Right lobe of liver (tissue), 4 donors: Measurements from ENCODE around the gene SLC32A1.

ENCODE experiments used
- CTCF ChIP-seq, 4 donors: fragments of 200-600 bp in 3 of 4; fragments of 450-650 bp in 1 of 4; IDR thresholded peaks; one replicate each; pipeline versions ENCODE4 v1.5.1 to v1.8.0; 2016 to 2022; ENCODE audit warnings: antibody characterized with exemption in 4 of 4, mild to moderate bottlenecking in 2 of 4
- POLR2A ChIP-seq: fragments of 450-650 bp; IDR thresholded peaks from one replicate; pipeline ENCODE4 v1.6.1; 2017; ENCODE audit warnings: antibody characterized with exemption, mild to moderate bottlenecking
- donor health status: DM: no; HTN: no; CAD: no.
- donor health status: DM: no; HTN: no; CAD: no.
- donor health status: DM: no; HTN: yes; CAD: no.

DNA sequence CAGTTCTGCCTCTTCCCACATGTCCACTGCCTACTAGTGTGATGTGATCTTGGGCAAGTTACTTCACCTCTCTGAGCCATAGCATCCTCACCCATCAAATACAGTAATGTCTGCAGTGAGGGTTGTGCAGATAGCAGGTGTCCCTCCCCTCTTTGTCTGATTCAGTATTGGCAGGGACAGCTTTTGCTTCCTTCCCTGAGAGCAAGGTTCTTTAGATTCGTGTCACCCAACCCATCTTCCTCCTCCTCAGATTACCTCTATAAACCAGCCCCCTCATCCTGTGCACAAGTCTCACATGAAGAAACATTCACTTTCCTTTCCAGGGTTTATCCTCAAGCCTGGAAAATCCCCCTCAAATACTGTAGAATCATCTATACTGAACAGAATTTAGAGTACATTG is 39.3 kb downstream of the SLC32A1 start:
- TF ChIP-seq CTCF (IDR thresholded peaks at IDR 0.05) = no peak
- TF ChIP-seq POLR2A = no peak
